Cerebellar cortex (tissue), 1 donor: Measurements from ENCODE around the gene FGF13.

Experiments used
- DNase-seq: peaks from one replicate; pipeline ENCODE4 v3.0.0-alpha.2; 2015; ENCODE audit warnings: low spot score

FGF13 gene

GRCh38 chrX:138664016-138664415 lies 47.5 kb downstream of the FGF13 start:
- DNase-seq = no peak

- no peak for DNase-seq
These were observed 60.0 kb downstream of the FGF13 start for GRCh38 chrX:138651494-138651893.

GRCh38 chrX:138648568-138648967 lies 62.9 kb downstream of the FGF13 start:
- no peak for DNase-seq

- no peak for DNase-seq
These were observed 72.5 kb downstream of the FGF13 start for GRCh38 chrX:138638996-138639395.
